H7 (cell line): ENCODE results near the gene GRM7. TPM values are rescaled to one million over a fixed set of nuclear protein-coding genes. Genes with fewer than 3 reads are reported as not detected.

Source experiments
- DNase-seq: peaks from one replicate; pipeline ENCODE4 v3.0.0; 2012
- H3K27me3 ChIP-seq: 2 replicates; pipeline ENCODE4 v1.6.0; 2011; ENCODE audit warnings: mild to moderate bottlenecking, low read length; ENCODE audit not compliant: control insufficient read depth, insufficient read depth
- H3K36me3 ChIP-seq: replicated peaks from 2 replicates; pipeline ENCODE4 v1.5.1; 2011; ENCODE audit warnings: low read length; ENCODE audit not compliant: control insufficient read depth, insufficient read depth
- H3K4me3 ChIP-seq: 2 replicates; pipeline ENCODE4 v1.5.1; 2011; ENCODE audit warnings: low read depth, mild to moderate bottlenecking, control low read depth, low read length, moderate library complexity; ENCODE audit not compliant: insufficient read depth
- total RNA-seq: library from RNA; depleted of rRNA; stranded (reverse); fragments of >200 nt; shearing (Covaris generic); gene quantifications from 2 replicates; pipeline ENCODE4 v1.2.3, GENCODE V29; 2014

The GRM7 gene
- total RNA-seq, 1 experiment from 2014 or later: 0.14 TPM

DNA sequence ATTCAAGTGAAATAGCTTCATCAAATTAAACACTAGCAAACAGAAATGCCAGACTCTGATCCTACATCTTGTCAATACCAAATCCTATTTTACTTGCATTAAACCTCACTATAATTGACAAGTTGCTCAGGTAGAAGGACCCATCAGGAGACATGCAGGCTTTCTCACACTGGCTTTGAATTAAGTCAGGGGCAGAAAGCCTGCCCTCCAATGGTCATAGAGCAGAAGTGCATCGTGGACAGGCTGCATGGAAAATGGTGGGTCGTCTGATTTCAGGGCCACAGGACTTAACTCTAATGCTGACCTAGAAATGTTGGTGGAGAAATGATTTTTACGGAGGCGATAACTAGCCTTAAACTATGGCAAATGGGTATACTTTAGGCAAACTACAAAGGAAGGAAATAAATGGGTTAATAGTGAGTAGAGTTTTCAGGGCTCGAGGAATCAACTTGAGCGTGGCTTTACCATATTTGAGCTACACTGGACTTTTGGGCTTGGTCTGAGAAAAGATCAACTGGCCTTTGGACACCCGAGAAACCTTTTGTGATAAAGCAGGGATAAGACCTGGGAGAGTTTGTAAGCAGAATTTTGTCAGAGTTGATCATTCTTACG is 283.9 kb downstream of the GRM7 start:
- H3K36me3 ChIP-seq: no peaks in the 10 kb centered on the region
- DNase-seq: peak; percentile 11
- no peaks in the 10 kb centered on the region for H3K27me3 ChIP-seq
- no peak overlapping the region for H3K4me3 ChIP-seq

DNA sequence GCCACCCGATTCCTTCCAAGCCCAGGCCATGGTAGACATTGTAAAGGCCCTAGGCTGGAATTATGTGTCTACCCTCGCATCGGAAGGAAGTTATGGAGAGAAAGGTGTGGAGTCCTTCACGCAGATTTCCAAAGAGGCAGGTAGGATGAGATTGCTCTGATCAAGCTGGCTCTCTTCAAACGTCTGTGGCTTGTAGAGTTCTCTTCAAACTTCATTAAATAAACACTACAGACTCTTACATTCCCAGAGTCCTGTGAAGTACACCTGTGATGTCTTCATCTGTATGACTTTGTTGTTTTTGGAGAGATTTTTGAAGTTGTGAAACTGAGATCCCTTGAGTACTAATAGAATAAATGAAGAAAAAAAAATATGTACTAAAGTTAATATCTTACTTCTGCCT is 285.6 kb downstream of the GRM7 start:
- DNase-seq: no peak
- Histone ChIP-seq H3K4me3 (no peak overlapping the region), H3K36me3 (no peaks in the 10 kb centered on the region), H3K27me3 (no peaks in the 10 kb centered on the region)

DNA sequence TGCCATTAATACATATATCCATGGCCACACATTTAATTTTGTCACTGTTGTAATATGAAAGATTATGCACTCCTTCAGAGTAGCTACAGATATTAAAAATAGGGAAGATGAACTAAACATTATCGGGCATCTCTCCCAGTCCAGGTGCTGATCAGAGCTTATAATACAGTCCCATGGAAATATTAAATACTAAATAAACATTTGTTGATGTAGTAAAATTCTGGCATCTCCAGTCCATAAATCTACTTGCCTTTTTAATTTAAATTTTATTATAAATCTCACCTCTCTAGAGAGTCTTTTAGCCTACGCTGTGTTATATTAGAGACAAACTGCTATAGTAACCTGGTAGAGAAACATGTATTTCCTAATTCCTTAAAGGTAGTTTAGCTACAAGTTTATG is 297.6 kb downstream of the GRM7 start:
- H3K4me3 ChIP-seq: no peak overlapping the region
- H3K27me3 ChIP-seq: no peaks in the 10 kb centered on the region
- DNase-seq: no peak
- no peaks in the 10 kb centered on the region for H3K36me3 ChIP-seq

DNA sequence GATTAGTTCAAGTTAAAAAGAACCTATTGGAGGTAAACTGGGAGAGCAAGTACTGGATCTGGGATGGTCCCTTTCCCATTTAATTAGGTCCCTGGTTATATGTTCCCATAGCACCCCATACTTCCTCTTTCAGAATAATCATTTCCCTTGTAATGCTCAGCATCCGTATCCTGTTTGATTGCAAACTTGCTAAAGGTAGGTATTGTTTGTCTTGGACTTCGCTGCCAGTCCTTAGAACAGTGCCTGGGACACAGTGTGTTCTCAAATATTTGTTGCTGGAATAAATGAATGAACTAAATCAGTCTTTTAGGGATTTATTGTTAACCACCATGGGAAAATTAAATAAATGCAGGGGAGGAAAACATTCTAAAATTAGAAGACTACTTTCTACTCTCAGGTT is 299.8 kb downstream of the GRM7 start:
- Histone ChIP-seq H3K27me3 (no peaks in the 10 kb centered on the region), H3K36me3 (no peaks in the 10 kb centered on the region), H3K4me3 (no peak overlapping the region)
- no peak for DNase-seq

DNA sequence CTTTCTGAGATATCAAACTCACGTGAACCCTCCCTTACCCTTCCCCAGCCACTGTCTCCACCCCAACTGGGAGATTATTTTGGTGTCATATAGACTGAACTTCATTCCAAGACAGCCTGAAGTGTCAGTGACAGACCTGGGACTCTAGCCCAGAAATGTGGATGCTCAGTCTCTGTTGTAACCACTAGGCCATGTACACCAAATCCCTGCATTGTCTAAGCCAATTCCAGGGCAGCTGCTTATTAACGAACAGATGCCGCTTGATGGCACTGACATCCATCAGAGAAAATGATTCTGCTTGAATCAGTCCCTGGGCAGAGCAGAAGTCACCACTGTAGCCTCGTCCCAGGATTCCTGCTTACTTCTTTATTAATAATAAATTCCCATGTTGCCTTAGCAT is 305.5 kb downstream of the GRM7 start:
- H3K36me3 ChIP-seq: no peaks in the 10 kb centered on the region
- no peak overlapping the region for H3K4me3 ChIP-seq
- DNase-seq: no peak
- H3K27me3 ChIP-seq: no peaks in the 10 kb centered on the region

DNA sequence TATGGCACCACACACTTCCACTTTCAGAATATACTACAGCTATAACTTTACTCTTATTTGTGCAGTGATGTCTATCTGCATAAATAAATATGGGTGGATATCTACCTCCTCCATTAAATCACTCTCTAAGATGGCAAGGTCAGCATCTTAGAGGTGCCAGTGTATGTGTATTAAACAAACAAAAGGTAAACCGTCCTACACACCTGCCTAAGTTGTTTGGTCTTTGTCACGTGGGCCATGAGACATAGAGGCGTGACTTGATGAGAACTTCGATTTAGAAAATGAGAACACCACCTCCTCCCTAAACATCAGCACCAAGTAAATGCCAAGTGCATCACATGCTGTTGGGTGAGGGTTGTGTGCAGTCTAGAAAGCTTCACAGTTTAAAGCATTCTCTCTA is 310.6 kb downstream of the GRM7 start:
- H3K4me3 ChIP-seq: no peak overlapping the region
- DNase-seq: no peak
- H3K27me3 ChIP-seq: no peaks in the 10 kb centered on the region
- no peaks in the 10 kb centered on the region for H3K36me3 ChIP-seq

DNA sequence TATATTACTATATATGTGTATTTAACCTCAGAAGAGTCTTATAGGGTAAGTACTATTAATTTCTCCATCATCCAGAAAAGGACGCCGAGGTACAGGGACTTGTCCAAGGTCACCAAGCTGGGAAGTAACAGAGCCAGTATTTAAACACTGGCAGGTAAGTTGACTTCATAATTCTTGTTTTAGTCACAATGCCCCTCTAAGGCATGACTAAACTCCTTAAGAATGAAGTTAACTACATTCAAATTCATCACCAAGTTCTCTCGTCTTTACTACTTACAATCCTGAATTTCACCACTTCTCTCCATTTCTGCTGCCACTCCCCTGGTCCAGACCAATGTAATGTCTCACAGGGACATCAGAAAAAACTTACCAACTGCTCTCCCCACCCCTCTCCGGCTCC is 312.1 kb downstream of the GRM7 start:
- H3K4me3 ChIP-seq: no peak overlapping the region
- H3K27me3 ChIP-seq: no peaks in the 10 kb centered on the region
- DNase-seq: no peak
- H3K36me3 ChIP-seq: no peaks in the 10 kb centered on the region

DNA sequence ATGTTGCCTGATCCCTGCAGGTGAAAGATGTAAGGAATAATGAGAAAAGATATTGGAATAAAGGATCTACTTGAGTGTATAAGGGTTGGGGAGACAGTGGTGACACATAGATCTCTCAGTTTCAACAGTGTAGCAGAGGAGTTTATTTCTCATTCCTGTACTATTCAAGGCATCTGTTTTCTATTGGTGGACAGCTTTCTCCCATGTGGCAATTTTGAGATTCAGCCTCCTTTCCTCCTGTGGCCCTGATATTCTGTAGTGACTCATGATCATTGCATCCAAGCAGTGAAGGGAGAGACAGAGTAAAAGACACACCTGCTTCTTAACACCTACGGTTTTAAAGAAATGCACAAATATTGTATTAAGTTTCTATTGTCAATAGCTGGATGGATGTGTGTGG is 327.6 kb downstream of the GRM7 start:
- no peaks in the 10 kb centered on the region for H3K36me3 ChIP-seq
- H3K4me3 ChIP-seq: no peak overlapping the region
- no peaks in the 10 kb centered on the region for H3K27me3 ChIP-seq
- DNase-seq: no peak

DNA sequence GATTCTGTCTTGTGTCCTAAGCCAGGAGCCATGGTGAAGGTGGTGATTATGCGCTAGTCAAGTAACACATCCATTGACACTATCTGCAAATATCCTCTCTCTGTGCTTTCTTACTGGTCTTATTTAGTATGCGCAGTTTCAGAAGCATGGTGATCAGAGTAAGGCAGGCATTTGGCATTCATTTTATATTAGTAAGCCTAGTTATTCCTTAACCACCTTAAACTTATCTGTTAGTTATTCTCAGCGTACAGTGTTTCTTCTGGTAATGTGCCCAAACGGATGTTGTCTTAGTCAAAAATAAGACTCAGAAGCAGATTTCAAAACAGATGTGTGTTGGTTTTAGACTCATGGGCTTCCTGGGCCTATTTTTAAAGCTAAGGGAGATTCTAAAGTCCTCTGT is 329.2 kb downstream of the GRM7 start:
- no peaks in the 10 kb centered on the region for H3K36me3 ChIP-seq
- H3K4me3 ChIP-seq: no peak overlapping the region
- DNase-seq: no peak
- no peaks in the 10 kb centered on the region for H3K27me3 ChIP-seq

DNA sequence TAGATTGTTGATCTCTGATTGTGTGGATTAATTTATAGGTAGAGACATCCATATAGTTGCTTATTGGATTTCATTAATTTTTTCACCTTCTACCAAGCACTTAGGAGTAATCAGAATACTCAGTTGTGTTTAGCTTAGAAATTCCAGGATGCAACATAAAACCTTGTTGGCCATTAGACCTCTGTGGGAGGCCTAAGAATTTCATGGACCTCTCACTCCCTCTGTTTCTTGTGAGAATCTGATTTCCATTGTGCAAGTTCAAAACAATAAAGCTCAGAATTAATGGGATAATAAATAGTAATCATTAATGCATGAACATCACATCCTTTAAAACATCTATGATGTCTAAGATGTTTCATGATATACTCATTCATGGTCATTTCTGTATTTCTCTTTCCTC is 332.4 kb downstream of the GRM7 start:
- no peaks in the 10 kb centered on the region for H3K27me3 ChIP-seq
- no peak for DNase-seq
- no peaks in the 10 kb centered on the region for H3K36me3 ChIP-seq
- no peak overlapping the region for H3K4me3 ChIP-seq

DNA sequence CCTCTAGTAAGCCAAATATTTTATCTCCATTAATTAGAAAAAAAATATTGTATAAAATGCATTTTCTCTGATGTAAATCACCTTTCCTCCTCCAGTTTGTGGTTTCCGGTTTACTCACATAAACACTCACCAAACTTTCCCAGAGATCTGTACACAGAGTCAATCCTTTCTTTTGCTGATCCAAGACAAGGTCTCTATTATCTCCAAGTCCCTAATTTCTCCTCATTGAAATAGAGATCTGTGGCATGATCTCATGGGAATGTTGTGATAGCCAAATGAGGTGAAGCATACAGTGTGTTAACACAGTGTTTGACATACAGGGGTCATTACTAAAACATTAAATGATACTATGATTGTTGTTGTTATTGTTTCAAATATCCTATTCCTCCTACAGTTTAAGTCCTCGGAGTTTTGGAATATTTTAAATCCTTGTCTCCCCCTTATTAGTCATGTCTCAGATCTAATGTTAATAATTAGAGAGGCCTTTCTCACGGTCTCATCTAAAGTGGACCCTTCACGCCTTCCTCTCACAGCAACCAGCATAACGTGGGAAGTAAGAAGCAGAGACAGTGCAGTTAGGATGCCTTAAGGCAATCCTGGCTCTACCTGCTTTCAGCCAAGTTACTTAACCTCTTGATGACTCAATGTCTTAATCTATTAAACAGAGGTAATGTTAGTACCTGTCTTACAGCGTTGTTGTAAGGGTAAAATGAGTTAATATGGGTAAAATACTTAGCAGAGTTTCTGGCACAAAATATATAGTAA is 333.3 kb downstream of the GRM7 start:
- H3K36me3 ChIP-seq: no peaks in the 10 kb centered on the region
- DNase-seq: no peak
- H3K4me3 ChIP-seq: no peak overlapping the region
- no peaks in the 10 kb centered on the region for H3K27me3 ChIP-seq

DNA sequence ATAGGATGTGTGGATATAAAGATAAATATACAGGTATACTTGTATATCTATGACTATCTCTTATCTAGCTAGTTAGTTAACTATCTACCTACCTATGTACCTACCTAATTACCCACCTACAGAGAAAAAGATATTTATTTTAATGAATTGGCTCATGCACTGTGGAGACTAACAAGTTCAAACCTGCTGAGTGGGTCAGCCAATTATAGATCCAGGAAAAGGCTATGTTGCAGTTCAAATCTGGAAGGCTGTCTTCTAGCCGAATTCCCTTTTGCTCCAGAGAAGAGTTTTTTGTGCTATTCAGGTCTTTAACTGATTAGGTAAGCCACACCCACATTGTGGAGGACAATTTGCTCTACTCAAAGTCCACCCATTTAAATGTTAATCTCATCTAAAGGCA is 335.0 kb downstream of the GRM7 start:
- no peak for DNase-seq
- Histone ChIP-seq H3K4me3 (no peak overlapping the region), H3K27me3 (no peaks in the 10 kb centered on the region), H3K36me3 (no peaks in the 10 kb centered on the region)

DNA sequence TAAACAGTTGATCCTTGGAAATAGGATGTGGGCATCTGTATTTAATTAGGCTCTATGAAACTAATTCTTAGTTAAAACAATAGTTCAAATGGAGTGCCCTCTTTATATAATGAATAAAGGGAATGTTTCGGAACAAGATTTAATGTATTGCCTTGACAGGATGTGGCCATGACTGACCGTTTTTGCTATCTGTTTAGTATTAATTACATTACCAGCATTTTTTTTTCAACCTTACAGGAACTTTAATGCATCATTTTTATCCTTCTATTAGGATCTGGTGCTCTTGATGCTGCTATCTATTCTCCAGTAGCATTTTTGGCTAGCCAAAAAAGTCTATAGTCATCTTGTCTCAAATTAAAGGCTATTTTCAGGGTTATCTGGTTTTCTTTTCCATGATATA is 340.9 kb downstream of the GRM7 start:
- Histone ChIP-seq H3K27me3 (no peaks in the 10 kb centered on the region), H3K4me3 (no peak overlapping the region), H3K36me3 (no peaks in the 10 kb centered on the region)
- DNase-seq: no peak

DNA sequence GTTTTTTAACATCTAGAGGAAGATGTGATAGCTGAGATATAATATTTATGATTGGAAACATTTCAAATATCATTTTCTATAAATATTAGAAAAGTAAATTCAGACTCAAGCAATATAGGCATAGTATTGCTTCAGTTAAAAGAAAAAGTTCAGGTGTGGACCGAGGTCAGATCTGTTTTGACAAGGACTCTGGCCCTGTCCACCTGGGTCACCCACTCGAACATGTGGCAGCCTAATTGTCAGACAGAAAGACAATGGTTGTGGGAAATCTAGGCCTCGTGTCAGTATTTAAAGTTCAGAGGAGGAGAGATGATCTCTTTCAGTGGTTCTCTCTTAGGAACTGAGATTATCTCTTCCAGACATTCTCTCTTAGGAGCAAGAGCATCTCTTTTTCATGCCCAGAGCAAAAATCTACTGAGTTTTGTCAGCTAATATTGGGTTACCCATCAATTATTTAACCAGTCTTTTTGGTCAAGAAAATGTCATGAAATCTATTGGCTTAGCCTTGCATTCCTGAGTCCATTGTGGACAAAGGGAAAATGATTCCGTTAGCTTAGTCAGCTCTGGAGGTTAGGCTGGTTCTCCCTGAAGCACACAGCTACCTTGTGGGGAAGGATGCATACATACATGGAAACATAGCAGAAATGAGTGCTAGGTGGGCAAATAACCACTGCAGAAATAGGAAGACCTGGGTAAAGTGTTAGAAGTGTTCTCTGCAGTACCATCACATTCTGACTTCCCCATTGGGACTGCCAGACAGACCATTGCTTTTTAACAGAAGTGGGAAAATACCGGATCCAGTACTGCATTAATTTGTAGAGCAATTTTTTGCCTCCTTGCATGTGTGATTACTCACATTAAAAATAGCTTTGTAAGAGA is 343.3 kb downstream of the GRM7 start:
- Histone ChIP-seq H3K36me3 (no peaks in the 10 kb centered on the region), H3K4me3 (no peak overlapping the region), H3K27me3 (no peaks in the 10 kb centered on the region)
- DNase-seq: no peak

DNA sequence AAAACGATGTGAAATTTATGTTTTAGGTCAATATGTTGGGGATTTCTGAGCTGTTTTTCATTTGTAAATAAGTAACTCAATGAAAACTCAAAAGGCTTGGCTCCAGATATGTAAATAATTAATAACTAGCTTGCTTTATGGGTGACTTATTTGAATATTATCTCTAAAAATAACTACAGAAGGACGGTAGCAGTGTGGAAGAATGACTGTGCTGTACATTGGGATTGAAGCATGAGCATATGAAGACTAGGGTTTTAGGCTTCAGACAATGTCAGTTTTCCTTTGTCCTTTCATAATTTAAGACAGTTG is 343.9 kb downstream of the GRM7 start:
- H3K27me3 ChIP-seq: no peaks in the 10 kb centered on the region
- no peak for DNase-seq
- no peak overlapping the region for H3K4me3 ChIP-seq
- no peaks in the 10 kb centered on the region for H3K36me3 ChIP-seq
